Measurements from ENCODE around the gene TMPRSS13.

DNA sequence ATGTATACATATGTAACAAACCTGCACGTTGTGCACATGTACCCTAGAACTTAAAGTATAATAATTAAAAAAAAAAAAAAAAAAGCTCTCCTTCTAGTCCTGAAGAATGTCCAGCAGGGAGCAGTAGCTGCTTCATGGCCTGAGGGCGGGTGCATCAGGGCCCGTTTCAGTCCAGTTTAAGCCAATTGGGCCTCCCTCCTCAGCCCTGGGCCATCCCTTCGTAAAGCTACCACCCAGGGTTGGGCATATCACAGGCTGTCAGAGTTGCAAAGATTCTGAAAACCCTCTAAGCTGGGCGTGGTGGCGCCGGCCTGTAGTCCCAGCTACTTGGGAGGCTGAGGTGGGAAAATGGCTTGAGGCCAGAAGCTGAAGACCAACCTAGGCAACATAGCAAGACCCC lies 5.4 kb downstream of the TMPRSS13 start:
- TF ChIP-seq, protein P1, sequence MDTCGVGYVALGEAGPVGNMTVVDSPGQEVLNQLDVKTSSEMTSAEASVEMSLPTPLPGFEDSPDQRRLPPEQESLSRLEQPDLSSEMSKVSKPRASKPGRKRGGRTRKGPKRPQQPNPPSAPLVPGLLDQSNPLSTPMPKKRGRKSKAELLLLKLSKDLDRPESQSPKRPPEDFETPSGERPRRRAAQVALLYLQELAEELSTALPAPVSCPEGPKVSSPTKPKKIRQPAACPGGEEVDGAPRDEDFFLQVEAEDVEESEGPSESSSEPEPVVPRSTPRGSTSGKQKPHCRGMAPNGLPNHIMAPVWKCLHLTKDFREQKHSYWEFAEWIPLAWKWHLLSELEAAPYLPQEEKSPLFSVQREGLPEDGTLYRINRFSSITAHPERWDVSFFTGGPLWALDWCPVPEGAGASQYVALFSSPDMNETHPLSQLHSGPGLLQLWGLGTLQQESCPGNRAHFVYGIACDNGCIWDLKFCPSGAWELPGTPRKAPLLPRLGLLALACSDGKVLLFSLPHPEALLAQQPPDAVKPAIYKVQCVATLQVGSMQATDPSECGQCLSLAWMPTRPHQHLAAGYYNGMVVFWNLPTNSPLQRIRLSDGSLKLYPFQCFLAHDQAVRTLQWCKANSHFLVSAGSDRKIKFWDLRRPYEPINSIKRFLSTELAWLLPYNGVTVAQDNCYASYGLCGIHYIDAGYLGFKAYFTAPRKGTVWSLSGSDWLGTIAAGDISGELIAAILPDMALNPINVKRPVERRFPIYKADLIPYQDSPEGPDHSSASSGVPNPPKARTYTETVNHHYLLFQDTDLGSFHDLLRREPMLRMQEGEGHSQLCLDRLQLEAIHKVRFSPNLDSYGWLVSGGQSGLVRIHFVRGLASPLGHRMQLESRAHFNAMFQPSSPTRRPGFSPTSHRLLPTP (IDR thresholded peaks at IDR 0.05; ENCODE audit: borderline replicate concordance, extremely low read depth, insufficient read length): no peak
- TF ChIP-seq ZNF347 (CRISPR knock-in tag; IDR thresholded peaks at IDR 0.05; ENCODE audit: low read depth) (no peak), ERF (CRISPR knock-in tag; IDR thresholded peaks at IDR 0.05) (no peak), POLR2AphosphoS5 (IDR thresholded peaks at IDR 0.05; ENCODE audit: control insufficient read depth, insufficient read depth, low read depth, low read length) (no peak)

Data from K562 (cell line).